NCI-H460 (cell line): ENCODE measurements around the gene PPP2R5C. TPM values are rescaled to one million over a fixed set of nuclear protein-coding genes. Genes with fewer than 3 reads are reported as not detected.
"Not testable (repeated sequence)": the region's sequence is repeated elsewhere in the genome, so short reads cannot be mapped to it uniquely, and the experiment has no call there.

Experiments
- DNase-seq: peaks from one replicate; pipeline ENCODE4 v3.0.0-alpha.2; 2016; ENCODE audit warnings: low read depth; ENCODE audit errors: extremely low read depth
- total RNA-seq: library from RNA; depleted of rRNA; stranded (reverse); fragments of >200 nt; shearing (Covaris generic); gene quantifications from 2 replicates; pipeline ENCODE4 v1.2.3, GENCODE V29; 2014

PPP2R5C gene
- total RNA-seq, 1 experiment from 2014 or later, result 352 TPM

DNA sequence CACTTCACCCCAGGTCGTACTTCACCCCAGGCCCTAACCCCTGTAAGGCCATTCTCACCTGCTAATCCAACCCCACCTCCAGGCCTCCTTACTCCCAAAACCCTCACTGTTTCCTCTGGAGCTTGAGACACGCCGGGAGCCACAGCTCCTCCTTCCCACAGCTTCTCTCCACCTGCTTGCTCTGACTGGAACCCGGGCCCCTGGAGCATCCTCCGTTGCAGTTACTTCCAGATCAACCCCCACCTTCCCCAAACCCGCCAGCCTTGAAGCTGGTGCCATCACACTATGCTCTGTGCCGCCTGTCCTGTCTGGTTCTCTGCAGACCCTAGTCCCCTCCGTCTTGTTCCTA, 34.6 kb upstream of the PPP2R5C start:
- no peak for DNase-seq

DNA sequence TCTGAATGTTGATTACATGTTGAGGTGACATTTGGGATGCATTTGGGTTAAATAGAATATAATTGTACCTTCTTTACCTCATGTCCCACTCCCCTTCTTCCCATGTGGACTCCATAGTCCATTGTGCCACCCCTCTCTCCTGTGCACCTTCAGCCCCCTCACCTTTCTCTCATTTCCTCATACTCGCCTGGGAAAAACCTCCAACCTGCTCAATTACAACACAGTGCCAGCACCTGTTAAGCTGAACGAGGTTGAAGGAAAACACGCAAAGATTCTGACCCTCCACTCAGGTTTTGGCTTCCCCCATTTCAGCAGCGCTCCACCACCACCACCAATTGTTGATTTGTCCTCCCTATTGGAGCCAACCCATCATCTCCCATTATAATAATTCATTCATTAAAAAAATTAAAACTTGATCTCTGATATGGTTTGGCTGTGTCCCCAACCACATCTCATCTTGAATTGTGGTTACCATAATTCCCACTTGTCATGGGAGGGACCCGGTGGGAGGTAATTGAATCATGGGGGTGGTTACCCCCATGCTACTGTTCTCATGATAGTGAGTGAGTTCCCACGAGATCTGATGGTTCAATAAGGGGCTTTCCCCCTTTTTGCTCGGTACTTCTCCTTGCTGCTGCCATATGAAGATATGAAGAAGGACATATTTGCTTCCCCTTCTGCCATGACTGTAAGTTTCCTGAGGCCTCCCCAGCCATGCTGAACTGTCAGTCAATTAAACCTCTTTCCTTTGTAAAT, 33.7 kb upstream of the PPP2R5C start:
- no peak for DNase-seq

DNA sequence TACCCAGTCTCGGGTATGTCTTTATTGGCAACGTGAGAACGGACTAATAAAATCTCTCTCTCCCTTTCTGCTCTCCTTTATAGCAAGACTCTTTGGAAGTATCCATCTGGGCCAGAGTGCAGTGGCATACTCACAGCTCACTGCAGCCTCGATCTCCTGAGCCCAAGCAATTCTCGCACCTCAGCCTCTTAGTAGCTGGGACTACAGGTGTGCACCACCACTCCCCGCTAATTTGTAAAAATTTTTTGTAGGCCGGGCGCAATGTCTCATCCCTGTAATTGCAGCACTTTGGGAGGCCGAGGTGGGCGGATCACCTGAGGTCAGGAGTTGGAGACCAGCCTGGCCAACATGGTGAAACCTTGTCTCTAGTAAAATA, 33.2 kb upstream of the PPP2R5C start:
- no peak for DNase-seq

DNA sequence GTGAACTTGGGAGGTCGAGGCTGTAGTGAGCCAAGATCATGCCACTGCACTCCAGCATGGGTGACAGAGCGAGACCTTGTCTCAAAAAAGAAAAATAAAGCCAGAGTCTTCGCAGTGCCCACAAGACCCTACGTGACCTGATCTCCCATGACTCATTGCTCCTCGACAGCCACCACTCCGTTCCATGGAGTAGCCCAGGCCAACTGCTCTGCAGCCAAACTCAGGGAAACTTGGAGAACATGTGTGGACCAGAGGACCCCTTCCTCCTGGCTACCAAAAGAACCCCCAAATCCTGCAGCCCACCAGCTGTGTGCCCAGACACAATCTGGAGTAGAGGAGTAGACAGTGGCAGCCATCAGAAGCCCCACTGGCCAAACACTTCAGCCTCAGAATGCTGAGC, 32.1 kb upstream of the PPP2R5C start:
- no peak for DNase-seq

DNA sequence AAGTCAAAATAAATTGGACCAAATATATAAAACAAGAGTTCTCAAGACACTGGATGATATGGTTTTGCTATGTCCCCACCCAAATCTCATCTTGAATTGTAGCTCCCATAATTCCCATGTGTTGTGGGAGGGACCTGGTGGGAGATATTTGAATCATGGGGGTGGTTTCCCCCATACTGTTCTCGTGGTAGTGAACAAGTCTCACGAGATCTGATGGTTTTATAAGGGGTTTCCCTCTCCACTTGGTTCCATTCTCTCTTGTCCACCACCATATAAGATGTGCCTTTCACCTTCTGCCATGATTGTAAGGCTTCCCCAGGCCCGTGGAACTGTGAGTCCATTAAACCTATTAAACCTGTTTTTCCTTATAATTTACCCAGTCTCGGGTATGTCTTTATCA, 31.4 kb upstream of the PPP2R5C start:
- not testable (repeated sequence) for DNase-seq

DNA sequence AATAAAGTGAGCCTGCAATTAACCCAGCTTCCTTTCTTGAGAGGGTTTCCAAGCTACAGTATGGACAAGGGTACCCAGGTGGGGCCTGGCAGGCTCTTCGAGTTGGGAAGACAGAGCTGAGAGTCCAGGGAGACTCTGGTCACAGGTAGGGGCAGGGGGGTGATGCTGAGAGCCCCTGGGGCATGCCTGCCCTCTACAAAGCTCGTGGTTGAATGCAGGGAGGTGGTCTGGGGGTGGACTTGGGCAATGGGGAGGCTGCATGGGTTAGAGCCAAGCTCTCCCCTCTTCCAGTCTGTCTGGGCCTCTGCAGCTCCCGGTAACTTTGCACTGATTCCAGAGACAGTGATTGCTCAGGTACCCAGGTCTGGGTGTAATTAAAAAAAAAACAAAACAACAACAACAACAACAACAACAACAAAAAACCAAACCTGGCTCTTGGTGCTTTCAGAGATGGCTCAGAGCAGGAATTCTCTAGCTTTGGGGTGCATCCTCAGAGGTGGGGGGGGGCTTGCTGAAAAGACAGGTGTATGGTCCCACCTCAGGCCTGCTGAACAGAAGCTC, 30.8 kb upstream of the PPP2R5C start:
- DNase-seq, result no peak

DNA sequence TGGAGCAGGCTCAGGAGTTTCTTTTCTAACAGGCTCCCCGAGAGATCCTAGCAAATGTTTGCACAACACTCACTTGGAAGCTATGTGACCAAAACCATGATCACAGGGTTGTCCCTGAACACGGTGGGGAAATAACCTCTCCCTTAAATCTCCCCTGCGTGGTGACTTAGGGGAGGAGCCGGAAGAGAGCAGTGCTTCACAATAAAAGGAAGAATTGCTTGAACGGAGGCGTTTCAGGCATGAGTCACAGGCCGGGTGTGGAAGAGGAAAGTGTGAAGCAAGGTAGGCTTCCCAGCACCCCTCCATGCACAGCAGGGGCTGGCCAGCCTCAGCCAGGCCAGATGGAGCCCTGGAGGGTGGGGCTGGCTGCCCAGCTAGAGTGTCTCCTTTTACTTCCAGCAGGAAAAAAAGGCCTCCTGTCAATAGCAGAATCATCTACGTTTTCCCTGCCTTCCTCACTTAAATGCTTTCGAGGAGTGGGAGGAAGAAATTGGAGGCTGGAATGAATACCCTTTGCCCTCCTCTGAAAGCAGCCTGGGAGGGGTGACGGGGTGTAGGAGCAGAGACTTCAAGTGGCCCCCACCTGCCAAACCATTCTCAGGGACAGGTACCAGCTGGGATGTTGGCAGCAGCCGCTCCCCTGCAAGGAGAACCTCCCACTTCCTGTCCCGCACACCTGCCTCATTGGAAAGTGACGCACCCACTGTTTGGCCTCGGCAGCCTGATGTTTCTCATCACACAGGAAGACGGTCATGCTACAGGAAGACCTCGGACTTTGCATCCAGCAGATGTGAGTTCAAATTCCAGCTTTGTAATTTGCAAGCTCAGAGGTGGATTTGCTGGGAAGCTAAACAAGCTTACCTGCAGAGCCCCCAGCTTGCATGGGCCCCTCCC, 30.1 kb upstream of the PPP2R5C start:
- peak; percentile 96 for DNase-seq

DNA sequence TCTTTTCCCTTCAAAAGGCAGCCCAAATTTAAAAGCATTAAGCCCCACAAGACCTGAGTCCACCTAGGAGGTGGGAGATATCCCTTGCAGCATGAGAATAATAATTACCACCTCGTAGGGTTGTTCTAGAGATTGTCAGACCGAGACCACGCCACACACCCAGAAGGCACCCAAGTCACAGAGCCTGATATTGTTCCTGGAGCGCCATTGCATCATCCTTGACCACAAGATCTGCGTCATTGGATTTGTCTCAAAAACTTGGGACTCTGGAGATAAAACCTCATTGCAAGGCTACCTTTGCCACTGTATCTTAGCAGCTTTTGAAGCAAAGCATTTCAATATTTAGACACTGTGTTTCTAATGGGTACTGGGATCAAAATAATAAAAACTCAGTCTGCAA, 29.4 kb upstream of the PPP2R5C start:
- peak; percentile 83 for DNase-seq

DNA sequence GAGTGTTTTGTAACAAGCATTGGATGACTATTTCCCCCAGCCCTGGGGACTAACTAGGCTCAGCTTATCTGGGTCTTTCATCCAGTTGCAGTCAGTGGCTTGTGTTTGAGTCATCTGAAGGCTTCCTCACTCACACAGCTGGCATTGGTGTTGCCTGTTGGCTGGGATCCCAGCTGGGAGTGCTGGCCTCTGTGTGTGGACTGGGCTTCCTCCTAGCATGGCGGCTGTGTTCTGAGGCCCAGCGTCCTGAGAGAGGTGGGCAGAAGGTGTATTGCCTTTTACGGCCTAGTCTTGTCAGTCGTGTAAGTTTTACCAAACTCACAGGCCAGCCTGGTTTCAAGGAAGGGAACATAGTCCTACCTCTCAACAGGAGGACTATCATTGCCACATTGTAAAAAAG, 28.3 kb upstream of the PPP2R5C start:
- peak; percentile 43 for DNase-seq

DNA sequence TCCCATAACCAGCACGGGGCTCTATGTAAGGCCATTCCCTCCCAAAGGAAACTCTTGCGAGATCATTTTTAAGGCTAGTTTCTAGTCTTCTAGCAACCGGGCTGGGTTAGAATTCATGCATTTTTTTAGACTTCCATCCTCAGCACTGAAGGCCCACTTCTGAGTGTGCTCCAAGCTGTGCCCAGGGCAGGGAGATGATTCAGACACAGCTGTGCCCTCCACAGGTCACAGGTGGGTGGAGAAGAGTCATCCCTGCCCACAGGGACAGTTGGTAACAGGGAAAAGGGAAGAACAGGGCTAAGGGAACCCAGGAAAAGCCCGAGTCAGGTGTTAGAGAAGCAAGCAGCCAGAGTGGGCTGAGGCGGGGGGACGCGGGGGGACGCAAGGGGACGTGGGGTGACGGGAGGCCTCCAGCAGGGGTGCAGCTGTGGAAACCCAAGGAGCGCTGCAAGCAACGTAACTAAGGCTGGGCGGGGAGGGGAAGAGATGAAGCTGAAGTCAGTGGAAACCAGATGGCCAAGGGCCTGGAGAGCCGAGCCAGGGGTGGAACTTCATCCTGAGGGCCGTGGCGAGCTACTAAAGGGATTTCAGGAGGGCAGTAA, 27.2 kb upstream of the PPP2R5C start:
- no peak for DNase-seq

DNA sequence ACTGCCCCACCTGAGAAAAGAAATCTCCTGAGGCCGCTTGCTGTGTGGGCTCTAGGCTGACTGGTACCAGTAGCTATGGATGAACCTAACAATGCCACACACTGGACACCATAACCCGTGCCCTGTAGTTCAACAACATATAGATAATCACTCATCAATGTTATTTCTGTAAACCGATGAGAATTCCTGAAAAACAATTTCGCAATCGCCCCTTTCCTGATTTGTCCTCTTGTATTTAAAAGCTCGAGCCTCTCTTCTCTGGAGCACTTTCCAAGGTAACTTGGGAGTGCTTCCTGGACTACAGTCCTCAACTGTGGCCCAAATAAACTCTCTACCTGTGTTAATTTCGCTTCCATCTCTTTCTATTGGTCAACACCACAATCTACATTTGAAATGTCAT, 26.1 kb upstream of the PPP2R5C start:
- DNase-seq, result no peak

DNA sequence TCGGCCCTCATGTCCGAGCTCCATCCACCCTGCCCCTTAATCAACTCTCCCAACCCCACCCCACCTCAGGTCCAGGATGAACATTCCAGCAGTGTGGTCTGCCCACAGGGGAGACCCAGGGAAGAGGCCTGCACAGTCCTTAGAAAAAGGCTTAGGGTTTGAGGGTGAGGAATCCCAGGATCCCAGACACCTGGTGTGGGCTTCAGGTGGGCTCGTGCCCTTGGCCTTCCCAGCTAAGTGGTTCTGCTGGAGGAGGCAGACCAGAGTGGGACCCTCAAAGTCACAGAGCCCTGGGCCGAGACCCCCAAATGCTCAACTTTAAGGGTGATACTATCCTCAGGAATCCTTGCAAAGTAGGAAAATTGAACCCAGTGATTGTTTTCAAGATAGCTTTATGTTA, 25.4 kb upstream of the PPP2R5C start:
- no peak for DNase-seq

DNA sequence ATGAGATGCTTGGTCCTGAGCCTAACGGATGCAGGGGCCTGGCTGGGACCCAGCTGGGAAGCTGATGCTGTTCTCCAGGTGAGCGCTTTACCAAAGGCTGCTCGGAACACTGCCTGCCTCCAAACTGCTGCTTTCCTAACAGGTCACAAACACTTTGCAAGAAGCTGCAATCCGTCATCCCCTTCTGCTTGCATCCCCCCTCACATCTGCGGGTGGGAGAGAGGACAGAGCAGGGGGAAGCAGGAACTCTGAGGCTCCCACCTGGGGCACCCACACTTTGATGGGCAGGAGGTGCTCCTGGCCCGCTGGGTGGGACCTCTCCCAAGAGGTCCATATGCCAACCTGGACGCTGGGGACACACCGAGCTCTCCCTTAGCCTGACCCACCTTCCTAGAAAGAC, 24.9 kb upstream of the PPP2R5C start:
- DNase-seq, result no peak

DNA sequence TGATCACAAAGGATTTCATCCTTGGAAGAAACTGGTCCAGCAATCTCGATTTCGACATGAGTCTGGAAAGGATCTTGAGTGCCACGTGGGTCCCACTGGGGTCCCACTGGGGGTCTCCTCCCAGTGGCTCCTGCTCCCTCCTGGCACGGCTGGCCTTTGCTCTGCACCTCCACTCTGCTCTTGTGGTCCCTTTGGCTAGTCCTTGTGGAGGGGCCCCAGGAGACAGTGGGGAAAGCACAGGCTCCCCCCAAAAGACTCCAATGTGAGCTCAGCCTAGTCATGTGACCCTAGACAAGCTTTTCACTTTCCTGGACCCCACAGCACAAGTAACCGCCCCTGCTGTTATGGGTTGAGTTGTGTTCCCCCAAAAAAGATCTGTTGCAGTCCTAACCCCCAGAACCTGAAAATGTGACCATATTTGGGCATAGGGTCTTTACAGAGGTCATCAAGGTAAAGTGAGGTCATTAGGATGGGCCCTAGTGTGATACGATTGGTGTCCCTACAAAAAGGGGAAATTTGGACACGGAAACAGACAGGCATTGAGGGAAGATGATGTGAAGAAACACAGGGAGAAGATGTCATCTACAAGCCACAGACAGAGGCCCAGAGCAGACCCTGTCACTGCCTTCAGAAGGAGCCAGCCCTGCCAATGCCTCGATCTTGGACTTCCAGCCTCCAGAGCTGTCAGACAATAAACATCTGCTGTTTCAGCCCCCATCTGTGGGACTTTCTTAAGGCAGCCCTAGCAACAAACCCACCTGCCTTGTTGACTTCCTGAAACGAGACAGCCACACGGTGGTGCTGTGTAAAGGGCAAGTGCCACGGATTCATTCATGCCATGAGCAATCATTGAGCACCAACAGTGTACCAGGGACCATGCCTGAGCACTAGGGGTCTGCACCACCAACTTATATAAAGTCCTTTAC, 23.8 kb upstream of the PPP2R5C start:
- no peak for DNase-seq

DNA sequence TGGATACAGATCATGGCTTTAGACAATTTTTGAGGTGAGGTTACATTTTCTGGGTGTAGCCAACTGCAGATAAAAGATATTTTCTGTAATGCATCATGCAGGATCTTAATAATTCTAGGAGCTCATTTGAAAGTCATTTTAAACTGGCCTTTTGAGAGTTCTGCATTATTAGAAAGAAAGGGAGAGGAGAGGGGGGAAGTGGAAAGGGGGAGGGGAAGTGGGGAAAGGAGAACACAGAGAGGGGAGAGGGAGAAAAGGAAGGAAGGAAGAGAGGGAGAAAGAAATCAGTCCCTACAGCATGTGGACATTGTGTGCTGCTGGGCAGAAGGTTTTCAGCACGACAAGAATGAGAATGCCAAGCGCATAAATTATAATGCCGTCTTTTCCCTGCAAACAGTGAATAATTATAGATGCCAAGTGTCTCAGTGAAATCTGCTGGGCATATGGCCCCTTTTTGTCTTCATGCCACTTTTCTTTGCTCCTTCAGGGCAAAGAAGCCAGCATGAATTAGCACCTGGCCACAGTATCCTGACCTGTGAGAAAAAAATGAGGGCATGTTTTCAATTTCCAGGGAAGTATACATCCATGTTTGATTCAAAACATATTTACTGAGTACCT, 22.7 kb upstream of the PPP2R5C start:
- no peak for DNase-seq

DNA sequence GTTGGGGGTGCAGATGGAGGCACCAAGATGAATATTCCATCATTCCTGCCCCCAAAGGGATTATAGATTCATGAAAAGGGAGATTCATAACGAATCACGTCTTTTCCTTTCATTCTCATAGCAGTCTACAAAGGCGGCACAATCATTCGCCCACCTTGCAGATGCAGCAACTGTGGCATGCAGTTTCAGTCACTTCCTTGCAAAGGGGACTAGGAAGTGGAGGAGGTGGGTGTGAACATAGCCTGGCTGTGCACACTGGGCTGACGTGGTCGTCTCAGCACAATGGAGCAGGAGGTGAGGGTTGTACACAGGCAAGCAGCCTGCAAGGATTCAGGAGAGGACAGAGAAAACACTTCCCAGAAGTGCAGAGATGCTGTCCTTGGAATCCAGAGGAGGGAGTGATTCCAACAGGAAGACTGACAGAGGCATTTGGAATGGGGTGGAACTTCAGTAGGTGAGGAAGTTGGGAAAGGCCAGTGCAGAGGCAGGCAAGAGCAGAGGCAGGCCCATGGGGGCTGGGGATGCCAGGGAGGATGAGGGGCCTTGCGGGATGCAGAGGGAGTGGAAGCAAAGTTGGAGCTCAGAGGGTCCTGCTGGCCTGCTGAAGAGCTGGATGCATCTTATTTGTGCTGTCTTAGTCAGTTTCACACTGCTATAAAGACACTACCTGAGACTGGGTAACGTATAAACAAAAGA, 21.9 kb upstream of the PPP2R5C start:
- DNase-seq, result no peak

DNA sequence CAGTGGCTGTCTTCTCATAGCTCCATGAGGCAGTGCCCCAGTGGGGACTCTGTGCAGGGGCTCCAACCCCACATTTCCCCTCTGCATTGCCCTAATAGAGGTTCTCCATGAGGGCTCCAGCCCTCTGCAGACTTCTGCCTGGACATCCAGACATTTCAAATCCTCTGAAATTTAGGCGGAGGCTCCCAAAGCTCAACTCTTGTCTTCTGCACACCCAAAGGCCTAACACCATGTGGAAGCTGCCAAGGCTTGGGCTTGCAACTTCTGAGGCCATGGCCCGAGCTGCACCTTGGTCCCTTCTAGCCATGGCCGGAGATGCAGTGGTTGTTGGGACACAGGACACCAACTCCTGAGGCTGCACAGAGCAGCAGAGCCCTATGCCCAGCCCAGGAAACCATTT, 20.5 kb upstream of the PPP2R5C start:
- no peak for DNase-seq

DNA sequence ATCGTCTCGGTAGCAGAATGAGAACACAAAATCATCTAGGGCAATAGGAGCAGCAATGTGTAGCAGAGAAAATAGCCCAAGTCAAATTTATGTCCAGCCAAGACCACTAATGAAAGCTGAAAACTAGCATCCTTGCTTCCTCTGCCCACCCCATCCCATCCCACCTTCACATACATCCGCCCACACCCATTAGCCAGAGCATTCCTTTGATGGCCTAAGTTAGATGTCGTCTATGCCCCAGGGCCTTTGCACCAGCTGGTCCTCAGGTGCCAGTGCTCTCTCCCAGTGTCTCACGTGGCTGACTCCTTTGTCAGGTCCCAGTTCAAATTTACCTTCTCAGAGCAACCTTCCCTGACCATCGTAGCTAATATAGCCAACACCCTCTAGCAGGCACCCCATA, 17.8 kb upstream of the PPP2R5C start:
- DNase-seq, result no peak

DNA sequence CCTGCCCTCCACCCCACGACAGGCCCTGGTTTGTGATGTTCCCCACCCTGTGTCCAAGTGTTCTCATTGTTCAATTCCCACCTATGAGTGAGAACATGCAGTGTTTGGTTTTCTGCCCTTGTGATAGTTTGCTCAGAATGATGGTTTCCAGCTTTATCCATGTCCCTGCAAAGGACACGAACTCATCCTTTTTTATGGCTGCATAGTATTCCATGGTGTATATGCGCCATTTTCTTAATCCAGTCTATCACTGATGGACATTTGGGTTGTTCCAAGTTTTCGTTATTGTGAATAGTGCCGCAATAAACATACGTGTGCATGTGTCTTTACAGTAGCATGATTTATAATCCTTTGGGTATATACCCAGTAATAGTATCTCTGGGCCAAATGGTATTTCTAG, 17.1 kb upstream of the PPP2R5C start:
- not testable (repeated sequence) for DNase-seq
